Fibroblast of the conjunctiva (primary cell): Measurements from ENCODE around the gene CENPVL3.
"Not testable (repeated sequence)": the region's sequence is repeated elsewhere in the genome, so short reads cannot be mapped to it uniquely, and the experiment has no call there.

Experiments
- DNase-seq: peaks from one replicate; pipeline ENCODE4 v3.0.0-alpha.2; 2010; ENCODE audit warnings: low read depth

CENPVL3 gene

GRCh38 chrX:51618241-51619155, at the start of gene CENPVL3:
Gene CENPVL3 (minus strand): TSS chrX:51618912. CDS start chrX:51618873, 39 bp downstream.
- not testable (repeated sequence) for DNase-seq

DNA sequence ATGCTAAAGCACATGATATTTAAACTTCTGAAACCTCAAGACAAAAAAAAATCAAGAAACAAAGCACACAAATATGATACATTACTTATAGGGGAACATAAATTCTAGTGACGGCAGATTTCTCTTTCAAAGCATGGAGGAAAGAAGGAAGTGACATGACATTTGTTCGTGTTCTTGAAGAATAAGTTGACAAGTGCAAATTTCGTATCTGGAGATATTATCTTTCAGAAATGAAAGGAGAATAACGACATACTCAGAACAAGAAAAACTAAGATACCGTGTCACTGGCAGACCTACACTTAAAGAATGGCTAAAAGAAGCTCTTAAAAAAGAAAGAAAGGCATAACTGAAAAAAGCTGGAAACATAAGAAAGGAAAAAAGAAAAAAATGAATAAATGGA, 47.3 kb upstream of the CENPVL3 start:
- DNase-seq = no peak

- no peak for DNase-seq
Measured at GRCh38 chrX:51643377-51643776, 24.7 kb upstream of the CENPVL3 start.

DNA sequence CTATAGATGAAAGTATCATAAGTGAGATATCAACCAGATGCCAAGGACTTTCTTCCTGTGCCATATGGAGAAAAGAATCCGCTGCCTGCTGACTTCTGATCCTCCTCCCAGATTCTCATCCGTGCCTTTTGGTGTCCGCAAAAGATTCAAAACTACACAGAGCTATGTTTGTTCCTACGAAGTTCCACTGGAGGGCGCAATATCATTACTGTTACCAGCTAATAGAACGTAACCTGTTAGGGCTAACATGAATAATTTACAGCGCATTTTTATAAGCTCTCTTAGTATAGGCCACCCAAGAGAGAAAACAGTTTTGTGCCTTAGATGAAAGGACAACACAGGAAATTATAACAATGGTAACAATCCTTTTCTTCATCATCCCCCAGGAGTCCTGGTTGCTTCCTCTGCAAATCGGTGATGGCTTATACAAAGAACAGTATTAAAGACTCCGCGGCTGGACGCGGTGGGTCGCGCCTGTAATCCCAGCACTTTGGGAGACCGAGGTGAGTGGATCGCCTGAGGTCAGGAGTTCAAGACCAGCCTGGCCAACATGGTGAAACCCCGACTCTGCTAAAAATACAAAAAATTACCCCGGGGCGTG, 22.8 kb upstream of the CENPVL3 start:
- peak; percentile 32 for DNase-seq

DNA sequence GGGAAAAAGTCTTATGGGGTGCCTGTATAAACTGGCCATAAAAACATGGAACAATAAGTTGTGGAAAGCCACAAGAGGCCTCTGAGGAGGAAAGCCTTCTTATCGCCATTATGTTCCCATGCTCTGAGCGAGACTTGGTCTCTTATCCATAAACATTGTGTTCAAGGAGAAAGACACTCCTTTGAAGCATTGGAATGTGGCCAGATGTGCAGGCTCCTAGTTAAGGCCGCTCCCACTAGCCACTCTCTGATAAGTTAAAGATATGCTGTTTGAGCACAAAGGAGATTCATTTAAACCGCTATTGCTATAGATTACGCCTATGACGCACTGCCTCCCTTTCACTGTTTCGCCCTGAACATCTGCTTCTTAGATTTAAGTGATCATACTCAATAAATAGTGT, 17.8 kb upstream of the CENPVL3 start:
- not testable (repeated sequence) for DNase-seq

DNA sequence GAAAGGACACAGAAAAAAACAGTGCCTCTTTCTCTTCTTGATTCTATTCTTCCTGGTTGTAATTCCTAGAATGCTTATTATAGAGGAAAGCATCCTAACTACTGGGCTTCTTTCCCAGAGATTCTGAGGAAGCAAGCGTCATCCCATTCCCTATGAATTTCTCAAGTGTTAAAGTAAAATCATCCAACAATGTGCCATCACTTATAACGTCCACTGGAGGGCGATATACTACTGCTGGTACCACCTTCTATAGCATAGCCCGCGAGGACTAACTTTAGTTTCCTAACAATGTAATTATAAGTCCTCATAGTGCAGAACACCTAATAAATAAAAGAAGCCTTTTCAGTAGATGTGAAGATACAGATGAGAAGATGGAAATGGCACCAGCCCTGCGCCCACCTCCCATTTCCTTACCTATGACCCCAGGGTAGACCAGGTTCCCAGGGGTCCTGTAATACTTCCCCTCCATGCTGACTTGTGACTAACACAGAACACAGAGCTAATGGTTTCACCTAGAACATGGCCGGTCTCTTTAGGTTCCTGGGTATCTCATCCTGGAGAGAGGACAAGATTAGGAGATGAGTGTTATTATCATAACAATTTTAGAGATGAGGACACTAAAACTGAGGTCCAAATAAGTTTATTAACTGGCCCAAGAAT, 4.2 kb downstream of the CENPVL3 start:
- DNase-seq = peak; percentile 4

- DNase-seq = no peak
Measured at GRCh38 chrX:51608766-51609165, 9.9 kb downstream of the CENPVL3 start.

DNA sequence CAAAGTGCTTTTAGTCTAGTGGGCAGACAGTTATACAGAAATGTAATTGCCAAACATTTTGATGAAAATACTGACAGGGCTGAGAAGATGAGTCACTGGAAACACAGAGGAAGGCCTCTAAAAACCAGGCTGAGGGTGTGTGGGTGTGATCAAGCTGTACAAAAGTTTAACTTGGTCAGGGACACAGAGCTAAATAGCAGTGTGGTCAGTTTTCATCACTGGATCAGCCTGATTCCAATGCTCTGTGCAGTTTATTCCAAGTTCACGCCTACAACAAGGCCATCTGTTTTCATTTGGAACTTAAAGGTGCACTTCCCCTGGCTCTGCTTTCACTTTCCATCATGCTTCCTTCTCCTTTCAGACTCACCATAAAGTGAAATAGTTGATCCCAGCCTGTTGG, 10.6 kb downstream of the CENPVL3 start:
- no peak for DNase-seq

DNA sequence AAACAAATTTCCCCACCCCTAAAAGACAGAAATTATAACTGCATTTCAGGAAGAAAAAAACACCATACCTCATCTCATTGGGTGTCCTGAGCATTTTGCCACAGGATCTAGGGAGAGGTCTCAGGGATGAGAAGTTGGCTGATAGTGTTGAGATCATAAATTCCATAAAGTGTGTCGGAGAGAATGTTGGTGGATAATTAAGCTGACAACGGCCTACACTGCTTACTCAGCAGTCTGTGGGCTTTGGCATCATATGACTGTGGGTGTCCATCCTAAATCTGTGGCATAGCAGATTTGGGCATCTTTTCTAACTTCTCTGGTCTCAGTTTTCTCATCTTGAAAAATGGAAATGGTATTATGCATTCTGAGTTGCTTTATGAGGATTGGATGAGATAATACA, 12.3 kb downstream of the CENPVL3 start:
- DNase-seq = no peak

- no peak for DNase-seq
Measured at GRCh38 chrX:51598899-51599298, 19.8 kb downstream of the CENPVL3 start.

GRCh38 chrX:51571874-51572273, 46.8 kb downstream of the CENPVL3 start:
- DNase-seq = no peak

GRCh38 chrX:51569561-51569960, 49.2 kb downstream of the CENPVL3 start:
- no peak for DNase-seq

DNA sequence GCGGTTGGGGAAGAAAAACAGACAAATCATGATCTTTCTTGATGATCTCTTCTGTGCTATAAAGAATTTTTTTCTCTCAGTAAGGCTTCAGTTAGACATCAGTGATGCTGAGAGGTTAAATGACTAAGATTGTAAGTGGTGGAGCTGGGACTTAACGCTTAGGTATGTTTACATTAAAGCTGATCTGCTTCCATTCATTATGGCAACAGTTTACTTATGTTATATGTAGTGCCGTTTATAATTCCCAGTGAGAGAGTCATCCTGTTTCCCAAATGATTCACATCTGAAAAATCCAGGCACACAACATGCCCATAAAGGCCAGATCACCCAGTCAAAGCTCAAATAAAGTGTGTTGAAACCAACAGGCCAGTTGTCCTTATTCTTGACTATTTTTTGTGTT, 50.1 kb downstream of the CENPVL3 start:
- no peak for DNase-seq
